Measurements from ENCODE around the gene TIPRL.

DNA sequence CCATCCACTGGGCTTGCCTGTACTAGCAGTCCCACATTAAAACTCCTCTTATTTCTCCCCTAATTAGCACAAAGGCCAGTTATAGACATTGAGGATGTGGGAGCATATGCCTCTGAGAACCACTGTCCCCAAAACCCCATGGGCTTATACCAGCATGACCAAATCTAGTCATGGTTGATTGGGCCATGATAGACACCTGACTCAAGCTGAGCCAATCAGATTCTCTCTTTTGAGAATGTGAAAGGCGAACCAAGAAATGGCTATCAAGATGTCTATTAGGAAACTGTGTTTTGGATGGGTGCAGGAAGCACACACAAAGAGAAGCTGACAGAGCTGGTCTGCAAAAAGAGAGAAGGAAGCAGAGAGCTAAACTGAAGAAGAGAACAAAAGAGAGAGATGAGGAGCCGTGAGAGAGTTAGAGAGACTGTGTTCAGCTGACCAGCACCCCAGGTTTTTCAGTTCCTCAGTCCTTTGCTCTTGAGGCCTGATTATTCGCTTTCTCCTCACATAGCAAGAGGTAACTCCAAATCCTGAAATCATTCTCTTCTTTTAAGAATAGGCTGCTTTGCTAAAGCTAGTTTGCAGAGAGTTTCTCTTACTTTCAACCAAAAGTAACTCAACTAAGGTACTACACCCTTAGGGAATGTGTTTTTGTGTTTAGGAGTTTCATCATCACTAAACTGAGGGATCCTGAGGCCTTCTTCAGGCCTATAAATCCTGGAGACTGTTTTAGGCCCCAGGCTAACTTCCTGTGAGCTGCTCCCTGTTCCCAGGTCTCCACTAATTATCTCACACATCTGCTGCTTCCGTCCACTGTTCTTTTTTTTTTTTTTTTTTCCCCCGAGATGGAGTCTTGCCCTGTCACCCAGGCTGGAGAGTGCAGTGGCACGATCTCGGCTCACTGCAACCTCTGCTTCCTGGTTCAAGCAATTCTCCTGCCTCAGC lies 7.9 kb upstream of the TIPRL start:
- TF ChIP-seq, protein P1, sequence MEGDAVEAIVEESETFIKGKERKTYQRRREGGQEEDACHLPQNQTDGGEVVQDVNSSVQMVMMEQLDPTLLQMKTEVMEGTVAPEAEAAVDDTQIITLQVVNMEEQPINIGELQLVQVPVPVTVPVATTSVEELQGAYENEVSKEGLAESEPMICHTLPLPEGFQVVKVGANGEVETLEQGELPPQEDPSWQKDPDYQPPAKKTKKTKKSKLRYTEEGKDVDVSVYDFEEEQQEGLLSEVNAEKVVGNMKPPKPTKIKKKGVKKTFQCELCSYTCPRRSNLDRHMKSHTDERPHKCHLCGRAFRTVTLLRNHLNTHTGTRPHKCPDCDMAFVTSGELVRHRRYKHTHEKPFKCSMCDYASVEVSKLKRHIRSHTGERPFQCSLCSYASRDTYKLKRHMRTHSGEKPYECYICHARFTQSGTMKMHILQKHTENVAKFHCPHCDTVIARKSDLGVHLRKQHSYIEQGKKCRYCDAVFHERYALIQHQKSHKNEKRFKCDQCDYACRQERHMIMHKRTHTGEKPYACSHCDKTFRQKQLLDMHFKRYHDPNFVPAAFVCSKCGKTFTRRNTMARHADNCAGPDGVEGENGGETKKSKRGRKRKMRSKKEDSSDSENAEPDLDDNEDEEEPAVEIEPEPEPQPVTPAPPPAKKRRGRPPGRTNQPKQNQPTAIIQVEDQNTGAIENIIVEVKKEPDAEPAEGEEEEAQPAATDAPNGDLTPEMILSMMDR (IDR thresholded peaks at IDR 0.05; ENCODE audit: low read depth, low read length) = no peak
- TF ChIP-seq EZH2phosphoT487 (IDR thresholded peaks at IDR 0.05; ENCODE audit: low read depth) = no peak
